Left hindlimb (tissue), 1 donor: ENCODE measurements around the gene DCAF4.
"Not testable (repeated sequence)": the region's sequence is repeated elsewhere in the genome, so short reads cannot be mapped to it uniquely, and the experiment has no call there.

ENCODE experiments used
- DNase-seq: peaks from one replicate; pipeline ENCODE4 v3.0.0-alpha.2; 2018

Gene DCAF4

DNA sequence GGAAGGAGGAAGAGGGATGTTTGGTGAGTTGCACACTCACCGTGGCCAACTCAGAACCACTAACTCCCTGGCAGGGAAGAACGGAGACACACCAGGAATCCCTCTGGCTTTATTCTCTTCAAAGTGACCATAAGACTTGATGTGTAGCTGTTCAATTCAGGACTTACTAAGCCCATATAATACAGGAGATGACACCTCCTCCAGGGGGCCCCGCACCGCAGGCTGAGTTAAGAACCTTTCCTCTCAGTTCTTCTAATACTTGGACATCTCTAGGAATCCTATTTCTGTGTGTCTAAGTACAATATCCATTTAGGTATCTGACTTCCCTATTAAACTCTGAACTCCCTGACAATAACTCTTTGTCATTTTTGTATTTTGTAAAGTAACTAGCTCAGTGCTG, 49.5 kb downstream of the DCAF4 start:
- no peak for DNase-seq

DNA sequence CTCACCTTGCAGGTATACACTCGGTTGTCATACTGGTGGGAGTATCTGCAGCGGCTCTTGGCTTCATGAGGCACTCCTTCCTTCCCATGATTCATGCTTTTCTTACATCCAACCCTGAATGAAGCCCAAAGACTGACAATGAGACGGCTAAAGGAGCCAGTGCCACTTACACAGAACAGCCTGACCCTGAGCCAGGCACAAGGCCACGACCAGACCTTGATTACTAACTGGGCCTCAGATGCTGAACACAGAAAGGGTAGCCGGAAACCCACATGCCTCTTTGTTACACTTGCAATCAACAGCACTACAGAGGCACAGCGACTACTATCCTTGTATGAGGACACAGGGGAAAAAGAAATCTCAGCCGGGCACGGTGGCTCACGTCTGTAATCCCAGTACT, 52.6 kb downstream of the DCAF4 start:
- no peak for DNase-seq

DNA sequence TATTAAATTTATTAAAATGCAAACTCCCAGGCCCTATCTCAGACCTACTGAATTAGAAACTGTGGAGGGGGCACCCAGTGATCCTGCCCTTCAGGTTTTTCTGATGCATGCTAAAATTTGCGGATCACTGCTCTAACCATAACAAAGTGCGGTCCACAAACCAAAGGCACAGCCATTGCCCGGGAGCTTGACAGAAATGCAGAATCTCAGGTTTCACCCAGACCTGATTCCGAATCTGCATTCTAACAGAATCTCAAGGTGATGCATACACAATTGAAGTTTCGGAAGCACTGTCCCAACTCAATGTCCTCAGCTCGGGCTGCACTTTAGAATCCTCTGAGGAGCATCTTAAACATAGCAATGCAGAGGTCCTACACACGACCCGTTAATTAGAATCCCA, 54.6 kb downstream of the DCAF4 start:
- DNase-seq = no peak

DNA sequence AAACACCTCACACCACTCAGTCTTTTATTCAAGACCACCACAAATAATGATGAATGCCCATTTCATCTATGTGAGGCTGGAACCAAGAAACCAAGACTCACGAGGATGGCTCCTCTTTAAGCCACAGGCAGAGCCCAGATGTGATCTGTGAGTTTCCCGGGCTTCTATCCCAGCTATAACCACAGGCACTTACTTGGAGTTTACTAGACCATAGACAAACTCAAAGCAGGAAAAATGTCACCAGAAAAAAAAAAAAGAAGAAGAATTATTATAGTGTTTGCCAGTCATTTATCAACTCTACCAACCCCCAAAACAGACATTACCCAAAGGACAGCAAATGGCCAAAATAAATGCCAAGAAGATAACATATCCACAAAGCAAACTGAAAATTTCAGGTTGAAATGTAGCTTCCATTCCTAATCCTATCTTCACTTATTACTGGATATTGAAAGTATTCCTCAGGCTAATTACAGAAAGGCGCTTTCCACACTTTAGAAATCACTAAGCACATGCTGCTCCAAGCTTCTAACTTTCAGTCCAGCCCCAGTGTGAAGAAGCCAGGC, 56.0 kb downstream of the DCAF4 start:
- DNase-seq = no peak

DNA sequence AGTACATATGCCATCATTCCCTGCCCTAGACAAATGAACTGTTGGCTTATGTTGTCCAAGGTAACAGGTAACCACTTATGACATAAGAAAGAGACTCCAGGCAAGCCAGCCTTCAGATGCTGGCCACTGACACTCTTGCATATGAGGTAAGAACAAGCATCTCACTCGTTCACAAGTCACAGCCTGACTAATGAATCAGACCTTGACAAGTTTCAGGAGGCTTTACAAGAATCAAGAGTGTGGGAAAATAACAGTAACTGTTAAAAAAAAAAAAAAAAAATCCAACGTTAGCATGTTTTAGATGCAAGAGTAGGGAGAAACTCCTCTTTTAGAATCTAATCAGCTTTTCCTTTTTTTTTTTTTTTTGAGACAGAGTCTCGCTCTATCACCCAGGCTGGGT, 60.0 kb downstream of the DCAF4 start:
- DNase-seq = no peak

DNA sequence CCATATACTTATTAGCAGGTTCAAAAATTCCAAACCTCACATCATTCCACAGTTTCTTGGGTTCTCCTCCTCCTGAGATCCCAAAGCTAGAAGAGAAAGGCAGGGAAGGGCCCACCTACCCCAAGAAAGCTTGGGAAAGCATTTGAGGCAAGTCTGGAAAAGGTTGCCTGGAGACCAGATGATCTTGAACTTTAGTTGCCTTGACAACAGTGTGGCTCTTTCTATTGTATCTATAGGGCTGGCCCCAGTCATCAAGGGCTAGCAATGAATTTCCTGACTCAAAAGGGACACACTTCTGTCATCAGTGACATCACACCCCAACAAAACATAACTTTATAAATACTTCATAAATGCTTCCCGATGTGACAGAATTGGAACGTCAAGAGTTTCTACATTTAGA, 60.6 kb downstream of the DCAF4 start:
- DNase-seq = no peak

DNA sequence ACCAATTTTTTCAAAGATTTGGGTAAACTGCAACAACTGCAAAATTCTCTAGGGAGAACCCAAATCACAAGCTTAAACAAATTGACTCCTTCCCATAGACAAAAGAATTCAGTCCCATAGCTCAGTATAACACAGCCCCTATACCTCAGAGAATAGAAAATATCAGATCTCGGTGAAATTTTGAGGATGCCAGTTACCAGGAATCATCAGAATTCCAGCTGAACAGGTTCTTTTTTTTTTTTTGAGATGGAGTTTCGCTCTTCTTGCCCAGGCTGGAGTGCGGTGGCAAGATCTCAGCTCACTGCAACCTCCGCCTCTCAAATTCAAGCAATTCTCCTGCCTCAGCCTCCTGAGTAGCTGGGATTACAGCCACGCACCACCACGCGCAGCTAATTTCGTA, 63.9 kb downstream of the DCAF4 start:
- DNase-seq = no peak

DNA sequence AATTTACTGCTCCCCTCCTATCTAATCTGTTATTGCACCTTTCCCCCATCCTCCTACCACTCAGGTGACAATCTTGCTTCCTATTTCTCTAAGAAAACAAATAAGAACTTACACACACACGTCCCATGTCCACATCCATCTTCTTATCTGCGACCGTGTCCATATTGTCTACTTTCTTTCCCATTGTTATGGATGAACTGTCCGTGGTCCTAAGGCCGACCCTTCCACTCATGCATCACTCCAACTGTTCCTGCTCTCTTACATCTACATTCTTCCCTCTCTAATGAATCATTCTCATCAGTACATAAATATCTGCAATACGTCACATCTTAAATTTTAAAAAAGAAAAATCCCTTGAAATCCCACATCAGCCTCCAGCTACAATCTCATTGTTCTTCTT, 70.7 kb downstream of the DCAF4 start:
- DNase-seq = no peak

DNA sequence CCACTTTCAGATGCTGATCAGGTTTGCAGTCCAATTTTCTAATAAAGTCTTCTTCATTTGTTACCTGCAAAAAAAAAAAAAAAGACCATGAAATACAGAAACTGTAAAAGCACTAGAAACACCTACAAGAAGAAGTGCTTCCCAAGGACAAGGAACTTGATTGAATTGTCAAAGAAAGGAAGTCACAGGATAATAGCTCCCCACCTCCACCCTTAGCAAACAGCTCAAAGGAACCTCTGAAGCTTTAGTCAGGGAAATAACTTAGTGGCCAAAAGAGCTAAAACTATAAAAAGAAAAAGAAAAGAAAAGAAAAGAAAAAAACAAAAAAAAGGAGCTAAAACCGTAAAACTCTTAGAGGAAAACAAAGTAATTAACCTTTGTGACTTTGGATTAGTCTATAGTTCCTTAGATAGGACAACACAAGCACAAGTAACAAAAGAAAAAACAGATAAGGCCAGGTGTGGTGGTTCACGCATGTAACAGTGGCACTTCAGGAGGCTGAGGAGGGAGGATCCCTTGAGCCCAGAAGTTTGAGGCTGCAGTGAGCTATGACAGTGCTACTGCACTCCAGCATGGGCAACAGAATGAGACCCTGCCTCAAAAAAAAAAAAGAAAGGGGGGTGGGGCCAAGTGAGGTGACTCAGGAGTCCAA, 72.1 kb downstream of the DCAF4 start:
- no peak for DNase-seq

DNA sequence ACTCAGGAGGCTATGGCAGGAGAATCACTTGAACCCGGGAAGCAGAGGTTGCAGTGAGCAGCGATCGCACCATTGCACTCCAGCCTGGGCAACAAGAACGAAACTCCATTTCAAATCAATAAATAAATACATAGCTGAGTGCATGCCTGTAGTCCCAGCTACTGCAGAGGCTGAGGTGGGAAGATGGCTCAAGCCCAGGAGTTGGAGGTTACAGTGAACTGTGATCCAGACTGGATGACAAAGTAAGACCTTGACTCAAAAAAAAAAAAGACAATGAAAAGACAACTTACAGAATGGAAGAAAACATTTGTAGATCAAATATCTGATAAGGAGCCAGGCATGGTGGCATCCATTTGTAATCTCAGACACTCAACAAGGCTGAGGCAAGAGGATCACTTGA, 73.1 kb downstream of the DCAF4 start:
- DNase-seq = no peak

DNA sequence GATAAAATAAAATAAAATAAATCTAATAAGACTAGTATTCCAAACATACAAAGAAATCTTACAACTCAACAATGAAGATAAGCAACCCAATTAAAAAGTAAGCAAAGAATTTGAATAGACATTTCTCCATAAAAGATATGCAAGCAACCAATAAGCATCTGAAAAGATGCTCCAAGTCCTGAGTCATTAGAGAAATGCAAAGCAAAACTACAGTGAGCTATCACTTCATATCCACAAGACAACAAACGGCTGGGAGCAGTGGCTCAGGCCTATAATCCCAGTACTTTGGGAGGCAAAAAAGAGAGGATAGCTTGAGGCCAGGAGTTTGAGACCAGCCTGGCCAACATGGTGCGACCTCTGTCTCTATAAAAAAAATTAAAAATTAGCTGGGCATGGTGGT, 73.8 kb downstream of the DCAF4 start:
- no peak for DNase-seq

DNA sequence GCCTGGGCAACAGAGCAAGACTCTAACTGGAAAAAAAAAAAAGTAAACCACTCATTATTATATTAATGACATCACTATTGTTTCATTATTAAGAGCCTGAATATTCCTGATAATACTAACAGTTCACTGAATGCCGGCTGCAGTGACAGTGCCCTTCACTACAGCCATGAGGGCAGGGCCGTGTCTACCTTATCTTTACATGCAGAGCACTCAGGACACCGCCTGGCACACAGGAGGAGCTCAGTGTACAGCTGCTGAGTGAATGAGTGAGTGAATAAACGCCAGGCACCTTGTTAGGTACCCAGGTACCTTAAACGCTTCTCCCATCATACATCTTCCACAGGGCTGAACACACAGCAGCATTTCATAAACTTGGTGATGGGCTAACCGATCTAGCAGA, 77.4 kb downstream of the DCAF4 start:
- DNase-seq = no peak

DNA sequence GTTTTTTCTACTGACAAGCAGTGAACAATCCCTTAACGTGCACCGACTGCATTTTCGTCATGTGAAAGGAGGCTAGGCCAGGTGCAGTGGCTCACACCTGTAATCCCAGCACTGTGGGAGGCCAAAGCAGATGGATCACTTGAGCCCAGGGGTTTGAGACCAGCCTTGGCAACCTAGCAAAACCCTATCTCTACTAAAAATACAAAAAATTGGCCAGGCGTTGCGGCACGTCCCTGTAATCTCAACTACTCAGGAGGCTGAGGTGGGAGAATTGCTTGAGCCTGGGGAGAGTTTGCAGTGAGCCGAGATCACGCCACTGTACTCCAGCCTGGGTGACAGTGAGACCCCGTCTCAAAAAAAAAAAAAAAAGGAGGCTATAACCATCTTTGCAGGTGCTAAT, 78.4 kb downstream of the DCAF4 start:
- not testable (repeated sequence) for DNase-seq

DNA sequence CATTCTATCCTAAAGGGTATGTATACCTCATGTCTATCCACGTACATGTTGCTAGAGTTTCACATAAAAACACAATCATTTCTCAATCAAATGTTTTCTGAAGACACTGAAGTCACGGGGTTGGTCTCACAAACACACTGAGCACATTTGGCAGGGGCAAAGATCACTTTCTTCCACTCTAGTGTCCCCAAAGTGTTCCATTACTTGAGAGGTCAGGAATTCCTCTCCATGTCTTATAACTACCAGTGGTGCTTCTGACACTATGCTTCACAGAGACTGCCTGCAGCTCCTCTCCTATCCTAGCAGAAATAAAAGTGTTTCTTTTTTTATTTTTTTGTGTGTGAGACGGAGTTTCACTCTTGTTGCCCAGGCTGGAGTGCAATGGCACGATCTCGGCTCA, 81.6 kb downstream of the DCAF4 start:
- no peak for DNase-seq

DNA sequence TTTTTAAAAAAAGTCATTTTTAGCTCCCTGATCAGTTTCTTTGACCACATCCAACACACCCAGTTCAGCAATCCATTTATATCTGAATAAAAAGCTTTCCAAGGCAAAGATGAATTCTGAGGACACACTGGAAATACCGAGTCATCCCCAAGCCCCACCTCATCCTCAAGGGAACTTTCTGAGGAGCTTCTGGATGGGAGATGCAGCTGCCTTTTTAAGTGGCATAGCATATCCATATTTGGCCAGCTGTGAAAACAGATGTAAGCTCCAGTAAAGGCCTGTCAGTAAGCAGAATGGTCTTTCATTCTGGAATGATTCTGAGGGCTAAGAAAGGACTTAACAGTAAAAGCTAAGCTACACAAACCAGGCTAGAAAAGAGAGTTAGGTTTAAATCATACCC, 82.2 kb downstream of the DCAF4 start:
- no peak for DNase-seq
